HG03064 (cell line): ENCODE results near the gene PTGER4.
A peak's percentile ranks its signal among the peaks of the same experiment; 100 is the strongest.
"Not testable (repeated sequence)": the region's sequence is repeated elsewhere in the genome, so short reads cannot be mapped to it uniquely, and the experiment has no call there.

Experiments
- ATAC-seq: cut with Tn5 transposase; IDR thresholded peaks from one replicate; pipeline ENCODE4 v1.9.1; 2021; ENCODE audit warnings: low read depth; ENCODE audit not compliant: unreplicated experiment

Gene PTGER4

DNA sequence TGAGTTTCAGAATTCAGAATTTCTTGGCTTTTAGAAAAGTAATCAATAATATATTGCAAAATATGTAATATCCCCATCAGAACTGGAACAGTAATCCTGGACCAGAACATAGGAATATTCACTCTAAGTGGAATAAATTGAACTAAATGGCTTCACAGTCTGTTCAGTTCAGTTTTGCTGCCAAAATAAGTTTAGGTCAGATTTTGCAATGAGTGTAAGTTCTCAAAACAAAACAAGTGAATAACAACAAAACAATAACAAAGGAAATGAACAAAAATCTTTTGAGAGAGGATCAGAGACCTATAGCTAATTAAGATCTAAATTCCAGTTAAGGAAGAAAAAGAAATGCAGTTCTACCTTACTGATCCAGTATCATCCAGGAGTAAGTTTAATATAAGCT is 9.3 kb downstream of the PTGER4 start:
- no peak for ATAC-seq

DNA sequence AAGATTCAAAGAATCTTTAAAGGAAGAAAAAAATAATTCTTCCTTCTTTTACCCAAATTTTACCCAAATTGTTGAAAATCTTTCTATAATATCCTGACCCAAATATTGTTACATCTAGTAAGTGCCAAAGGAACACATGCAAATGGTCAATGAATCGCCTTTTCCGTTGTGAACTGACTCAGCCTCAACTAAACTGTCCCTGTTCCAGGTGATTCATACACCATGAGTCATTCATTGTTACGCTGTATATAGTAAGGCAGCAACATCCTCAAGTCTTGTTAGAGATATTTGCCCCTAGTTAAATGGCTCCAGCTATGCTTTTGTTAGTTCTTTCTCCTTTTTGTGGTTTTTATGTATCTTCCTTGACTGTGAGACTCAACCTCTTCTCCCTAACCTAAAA is 9.7 kb downstream of the PTGER4 start:
- peak; percentile 48 for ATAC-seq

DNA sequence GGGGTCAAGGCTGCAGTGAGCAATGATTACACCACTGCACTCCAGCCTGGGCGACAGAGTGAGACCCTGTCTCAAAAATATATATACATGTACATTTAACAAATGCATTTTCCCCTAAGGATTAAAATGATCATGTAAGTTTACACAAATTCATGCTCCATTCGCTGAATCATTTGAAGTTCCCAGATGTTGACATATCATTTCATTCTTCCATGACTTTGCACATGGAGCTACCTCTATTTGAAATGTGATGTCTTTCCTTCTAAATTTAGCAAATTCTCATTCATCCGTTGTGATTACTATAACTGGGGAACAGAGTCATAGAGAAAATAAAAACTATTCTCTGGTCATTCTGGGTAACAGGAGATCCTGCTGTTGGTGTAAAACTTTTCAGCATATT is 10.6 kb downstream of the PTGER4 start:
- no peak for ATAC-seq

DNA sequence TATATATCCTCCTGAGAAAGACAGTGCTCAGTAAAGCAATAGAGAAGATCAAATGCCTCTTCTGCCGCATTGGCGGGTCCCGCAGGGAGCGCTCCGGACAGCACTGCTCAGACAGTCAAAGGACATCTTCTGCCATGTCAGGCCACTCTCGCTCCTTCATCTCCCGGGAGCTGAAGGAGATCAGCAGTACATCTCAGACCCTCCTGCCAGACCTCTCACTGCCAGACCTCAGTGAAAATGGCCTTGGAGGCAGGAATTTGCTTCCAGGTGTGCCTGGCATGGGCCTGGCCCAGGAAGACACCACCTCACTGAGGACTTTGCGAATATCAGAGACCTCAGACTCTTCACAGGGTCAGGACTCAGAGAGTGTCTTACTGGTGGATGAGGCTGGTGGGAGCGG is 12.2 kb downstream of the PTGER4 start:
- ATAC-seq: no peak

DNA sequence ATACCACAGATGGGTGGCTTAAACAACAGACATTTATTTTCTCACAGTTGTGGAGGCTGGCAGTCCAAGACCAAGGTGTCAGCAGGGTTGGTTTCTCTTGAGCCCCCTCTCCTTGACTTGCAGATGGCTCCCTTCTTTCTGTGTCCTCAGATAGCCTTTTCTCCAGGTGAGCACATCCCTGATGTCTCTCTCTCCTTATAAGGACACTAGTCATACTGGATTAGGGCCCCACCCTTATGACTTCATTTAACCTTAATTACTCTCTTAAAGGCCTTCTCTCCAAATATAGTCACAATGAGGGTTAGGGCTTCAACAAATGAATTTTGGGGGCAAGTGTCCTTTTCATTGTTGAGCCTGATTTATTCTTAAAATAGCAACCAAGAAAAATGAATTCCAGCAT is 14.7 kb downstream of the PTGER4 start:
- ATAC-seq: no peak

DNA sequence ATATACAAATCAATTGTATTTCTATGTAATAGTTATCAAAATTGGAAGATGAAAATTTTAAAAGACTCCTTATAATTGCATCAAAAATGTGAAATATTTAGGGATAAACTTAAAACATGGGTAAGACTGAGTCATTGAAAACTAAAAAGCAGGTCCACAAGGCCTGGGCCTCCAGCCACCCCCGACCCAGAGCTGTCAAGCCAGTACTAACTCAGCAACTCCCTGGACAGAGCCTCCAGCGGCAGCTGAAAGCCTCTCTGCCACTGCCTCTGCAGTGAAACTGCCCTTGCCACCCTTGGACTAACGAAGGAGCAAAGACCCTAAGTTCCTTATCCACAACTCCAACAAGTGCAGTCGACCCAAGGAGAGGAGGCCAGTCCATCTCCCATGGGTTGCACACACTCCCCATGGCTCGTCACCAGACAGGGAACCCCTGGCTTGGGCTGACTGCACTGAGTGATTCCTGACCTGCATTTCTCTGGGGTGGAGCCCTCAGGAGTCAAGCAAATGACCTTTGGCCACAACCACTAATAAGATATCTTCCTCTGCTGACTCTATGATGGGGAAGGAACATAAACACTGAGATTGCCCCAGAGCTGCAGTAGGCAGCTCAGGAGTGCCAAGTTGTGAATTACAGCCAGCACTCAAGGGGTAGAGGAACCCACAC is 20.5 kb downstream of the PTGER4 start:
- ATAC-seq: no peak

DNA sequence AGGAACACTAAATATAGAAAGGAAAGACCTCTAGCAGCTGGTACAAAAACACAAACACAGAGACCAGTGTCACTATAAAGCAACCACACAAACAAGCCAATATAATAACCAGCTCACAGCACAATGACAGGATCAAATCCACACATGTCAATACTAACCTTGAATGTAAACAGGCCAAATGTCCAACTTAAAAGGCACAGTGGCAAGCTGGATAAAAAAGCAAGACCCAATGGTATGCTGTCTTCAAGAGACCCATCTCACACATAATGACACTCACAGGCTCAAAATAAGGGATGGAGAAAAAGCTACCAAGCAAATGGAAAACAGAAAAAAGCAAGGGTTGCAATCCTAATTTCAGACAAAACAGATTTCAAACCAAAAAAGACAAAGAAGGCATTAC is 22.3 kb downstream of the PTGER4 start:
- ATAC-seq: not testable (repeated sequence)

DNA sequence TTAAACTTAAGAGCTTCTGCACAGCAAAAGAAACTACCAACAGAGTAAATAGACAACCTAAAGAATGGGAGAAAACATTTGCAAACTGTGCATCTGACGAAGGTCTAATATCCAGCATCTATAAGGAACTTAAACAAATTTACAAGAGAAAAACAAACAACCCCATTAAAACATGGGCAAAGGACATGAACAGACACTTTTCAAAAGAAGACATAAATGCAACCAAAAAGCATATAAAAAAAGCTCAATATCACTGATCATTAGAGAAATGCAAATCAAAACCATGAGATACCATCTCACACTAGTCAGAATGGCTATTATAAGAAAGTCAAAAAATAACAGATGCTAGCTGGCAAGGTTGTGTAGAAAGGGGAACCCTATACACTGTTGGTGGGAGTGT is 25.8 kb downstream of the PTGER4 start:
- ATAC-seq: not testable (repeated sequence)

DNA sequence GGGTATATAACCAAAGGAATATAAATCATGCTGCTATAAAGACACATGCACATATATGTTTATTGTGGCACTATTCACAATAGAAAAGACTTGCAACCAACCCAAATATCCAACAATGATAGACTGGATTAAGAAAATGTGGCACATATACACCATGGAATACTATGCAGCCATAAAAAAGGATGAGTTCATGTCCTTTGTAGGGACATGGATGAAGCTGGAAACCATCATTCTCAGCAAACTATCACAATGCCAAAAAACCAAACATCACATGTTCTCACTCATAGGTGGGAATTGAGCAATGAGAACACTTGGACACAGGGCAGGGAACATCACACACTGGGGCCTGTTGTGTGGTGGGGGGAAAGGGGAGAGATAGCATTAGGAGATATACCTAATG is 30.9 kb downstream of the PTGER4 start:
- ATAC-seq: not testable (repeated sequence)

DNA sequence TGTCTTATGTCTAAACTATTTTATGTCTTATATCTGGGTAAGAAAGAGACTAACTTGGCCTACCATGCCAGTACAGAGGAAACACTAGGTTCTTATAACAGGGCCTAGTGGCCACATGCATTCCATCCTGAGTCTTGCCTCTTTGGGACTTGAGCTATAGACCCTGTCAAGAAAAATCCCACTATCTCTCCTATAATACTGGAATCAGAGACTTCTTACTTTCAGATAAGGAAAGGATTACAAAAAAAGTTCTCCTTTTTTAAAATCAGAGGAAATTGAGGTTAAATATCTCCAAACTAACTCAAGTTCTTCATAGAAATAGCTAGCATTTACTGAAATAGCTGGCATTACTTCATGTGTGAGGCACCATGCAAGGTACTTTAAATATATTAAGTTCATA is 34.3 kb downstream of the PTGER4 start:
- no peak for ATAC-seq

DNA sequence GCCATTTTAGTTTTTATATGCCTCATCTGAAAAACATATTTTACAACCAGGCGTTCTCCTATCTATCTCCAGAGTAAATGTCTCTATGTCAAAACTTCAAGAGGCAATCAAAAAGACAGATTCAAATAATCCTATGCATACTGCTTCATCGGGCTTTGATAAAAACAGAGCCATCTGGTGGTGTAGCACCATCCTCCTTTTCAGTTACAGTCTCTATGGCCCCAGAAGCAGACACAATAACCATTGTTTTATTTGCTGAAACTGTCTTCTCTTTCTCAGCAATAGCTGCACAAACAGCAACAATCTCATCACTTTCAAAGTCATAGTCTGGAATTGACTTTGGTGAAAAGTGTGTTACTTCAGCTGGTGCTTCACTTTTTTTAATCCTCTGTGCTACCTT is 36.3 kb downstream of the PTGER4 start:
- ATAC-seq: no peak

DNA sequence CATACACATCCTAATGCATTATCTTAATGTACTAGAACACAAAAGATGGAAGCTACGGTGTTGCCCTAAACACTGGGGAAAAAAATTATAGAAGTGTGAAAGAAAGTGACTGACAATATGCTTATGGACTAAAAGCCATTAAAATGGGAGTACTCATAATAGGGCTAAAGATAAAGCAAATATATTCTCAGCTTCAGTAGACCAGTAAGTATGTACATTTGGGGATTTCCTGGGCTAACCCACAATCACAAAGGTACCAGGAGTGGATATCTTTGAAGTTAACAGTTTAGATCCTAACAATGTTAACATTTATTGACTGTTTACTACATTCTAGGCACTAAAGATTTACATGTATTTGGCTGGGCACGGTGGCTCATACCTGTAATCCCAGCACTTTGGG is 36.9 kb downstream of the PTGER4 start:
- ATAC-seq: no peak

DNA sequence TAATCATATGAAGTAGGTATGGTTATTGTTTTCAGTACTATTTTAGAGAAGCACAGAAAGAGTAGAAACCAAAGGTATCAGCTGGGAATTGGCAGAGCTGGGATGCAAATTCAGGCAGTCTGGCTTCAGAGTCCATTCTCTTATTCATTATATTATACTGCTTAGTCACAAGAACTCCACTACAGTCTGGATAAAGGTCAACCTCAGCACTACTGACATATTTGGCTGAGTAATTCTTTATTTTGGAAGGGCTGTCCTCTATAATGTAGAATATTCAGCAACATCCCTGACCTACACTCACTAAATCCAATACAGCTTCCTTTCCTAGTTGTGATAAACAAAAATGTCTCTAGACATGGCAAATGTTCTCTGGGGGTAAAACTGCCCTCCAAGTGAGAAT is 37.6 kb downstream of the PTGER4 start:
- no peak for ATAC-seq

DNA sequence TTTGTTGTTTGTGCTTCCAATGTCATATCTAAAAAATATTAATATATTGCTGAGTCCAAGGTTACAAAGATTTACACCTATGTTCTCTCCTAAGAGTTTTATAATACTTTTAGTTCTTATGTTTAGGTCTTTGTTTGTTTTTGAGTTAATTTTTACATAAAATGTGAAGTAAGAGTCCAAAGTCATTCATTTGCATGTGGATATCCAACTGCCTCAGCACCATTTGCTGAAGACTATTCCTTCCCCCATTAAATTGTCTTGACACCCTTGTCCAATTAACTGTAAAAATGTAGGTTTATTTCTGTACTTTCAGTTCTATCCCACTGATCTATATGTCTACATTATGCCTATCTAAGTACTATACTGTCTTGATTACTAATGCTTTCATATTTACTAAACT is 40.4 kb downstream of the PTGER4 start:
- ATAC-seq: no peak

DNA sequence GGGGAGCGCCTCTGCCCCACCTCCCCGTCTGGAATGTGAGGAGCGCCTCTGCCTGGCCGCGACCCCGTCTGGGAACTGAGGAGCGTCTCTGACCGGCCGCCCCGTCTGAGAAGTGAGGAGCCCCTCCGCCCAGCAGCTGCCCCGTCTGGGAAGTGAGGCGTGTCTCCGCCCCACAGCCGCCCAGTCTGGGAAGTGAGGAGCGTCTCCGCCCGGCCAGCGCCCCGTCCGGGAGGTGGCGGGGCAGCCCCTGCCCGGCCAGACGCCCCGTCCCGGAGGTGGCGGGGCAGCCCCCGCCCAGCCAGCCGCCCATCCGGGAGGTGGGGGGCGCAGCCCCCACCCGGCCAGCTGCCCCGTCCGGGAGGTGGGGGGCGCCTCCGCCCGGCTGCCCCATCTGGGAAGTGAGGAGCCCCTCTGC is 42.8 kb downstream of the PTGER4 start:
- not testable (repeated sequence) for ATAC-seq

DNA sequence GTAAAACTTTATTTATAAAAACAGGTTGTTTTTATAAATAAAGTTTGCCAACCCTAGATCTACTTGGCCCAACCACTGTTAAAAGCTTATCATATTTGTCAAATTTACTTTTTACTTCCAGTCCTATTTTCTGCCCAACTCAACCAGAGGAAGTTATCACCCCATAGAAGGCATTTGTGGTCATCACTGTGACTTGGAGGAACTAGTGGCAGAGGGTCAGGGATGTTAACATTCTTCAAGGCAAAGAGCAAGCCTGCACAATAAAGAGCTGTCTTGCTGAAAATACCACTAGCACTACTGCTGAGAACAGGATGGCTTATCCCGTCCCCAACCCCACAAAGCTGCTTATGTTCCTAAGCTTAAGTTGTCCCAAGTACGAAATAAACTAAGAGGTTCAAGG is 53.7 kb downstream of the PTGER4 start:
- ATAC-seq: no peak

DNA sequence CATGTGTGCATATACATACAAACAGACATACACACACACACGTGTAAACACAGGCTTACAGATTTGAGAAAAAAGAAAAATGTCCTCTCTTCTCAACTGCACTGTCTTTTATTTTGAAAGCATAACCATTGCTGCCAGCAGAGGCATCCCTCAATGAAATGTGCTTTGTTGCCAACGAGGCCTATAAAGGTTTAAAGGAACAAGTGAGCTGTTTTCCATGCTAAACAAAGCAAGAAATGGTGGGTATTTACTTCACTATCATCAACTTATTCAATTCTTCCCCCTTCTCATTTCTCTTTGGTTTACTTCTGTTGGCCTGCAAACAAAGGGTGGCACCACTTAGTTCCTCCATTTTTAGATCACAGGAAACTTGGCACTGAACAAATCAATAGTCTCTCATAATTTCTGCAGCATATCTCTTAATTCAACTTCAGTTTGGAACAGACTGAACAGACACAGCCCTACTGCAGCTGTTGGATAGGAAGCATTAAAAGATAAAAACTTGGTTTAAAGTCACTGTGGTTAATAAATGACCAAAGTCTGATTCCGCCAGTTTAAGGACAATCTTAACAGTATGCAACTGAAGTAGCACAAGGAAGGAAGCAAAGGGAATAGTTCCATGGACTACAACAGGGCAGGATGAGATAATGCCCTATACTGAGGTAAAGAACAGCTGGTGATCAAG is 54.3 kb downstream of the PTGER4 start:
- no peak for ATAC-seq

DNA sequence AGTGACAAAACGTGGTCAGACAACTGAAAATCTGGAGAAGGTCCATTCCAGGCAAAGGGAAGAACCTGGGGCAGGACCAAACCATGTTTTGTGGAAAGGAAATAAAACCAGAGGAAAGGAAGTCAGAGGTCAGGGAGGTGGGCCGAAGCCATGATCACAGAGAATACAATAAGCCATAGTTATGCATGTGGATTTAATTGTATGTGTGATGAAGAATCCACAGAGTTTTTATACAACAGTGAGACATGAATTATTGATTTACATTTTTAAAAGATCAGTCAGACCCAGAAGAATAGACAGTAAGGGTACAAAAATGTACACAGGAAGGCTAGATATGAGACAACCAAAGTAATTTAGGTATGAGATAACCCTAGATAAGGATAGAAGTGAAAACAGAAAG is 55.3 kb downstream of the PTGER4 start:
- no peak for ATAC-seq

DNA sequence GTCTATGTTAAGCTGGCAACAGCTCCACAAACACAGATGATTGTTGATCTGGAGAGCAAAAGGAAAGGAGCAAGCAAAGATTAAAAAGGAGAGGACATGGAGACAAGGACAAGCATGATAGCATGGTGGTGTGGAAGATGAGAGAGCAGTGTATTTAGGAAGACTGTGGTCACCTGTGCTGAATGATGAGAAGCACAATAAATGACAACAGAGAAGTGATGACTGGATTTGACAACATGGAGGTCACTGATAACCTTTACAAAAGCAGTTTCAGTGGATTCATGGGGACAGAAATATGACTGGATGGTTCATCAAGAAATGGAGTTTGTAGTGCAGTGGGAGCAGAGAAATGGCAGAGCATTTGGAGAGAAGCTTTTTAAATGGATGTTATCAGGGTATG is 55.9 kb downstream of the PTGER4 start:
- no peak for ATAC-seq

DNA sequence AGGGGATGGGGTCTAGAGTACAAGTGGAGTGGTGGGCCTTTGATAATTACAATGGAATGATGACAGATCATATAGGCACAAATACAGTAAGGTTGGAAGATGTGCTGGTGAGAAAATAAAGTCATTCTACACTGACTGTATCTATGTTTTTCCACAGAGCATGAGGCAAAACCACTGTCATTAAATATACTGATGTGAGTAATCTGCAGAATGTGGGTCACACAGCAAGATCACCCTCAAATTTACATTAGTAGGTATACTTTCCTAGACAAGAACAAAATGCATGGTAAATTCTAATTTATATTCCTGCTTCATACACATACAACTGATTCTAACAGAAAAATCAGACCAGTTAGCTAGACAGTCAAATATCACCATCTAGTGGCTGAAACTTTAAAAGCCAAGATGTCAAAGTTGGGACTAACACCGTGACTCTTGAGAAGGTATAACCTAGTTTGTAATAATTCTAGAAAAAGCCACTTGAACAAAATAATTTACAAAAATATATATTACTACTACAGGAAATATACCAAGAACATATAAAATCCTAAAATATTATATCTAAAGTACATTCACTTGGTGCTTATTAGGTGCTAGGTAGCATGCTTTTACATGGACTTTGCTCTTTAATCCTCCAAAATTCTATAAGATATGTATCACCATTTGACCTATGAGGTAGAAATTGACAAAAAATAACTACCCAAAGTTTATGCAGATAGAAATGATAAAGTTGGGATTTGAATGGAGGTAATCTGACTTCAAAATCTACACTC is 56.6 kb downstream of the PTGER4 start:
- ATAC-seq: peak; percentile 93

DNA sequence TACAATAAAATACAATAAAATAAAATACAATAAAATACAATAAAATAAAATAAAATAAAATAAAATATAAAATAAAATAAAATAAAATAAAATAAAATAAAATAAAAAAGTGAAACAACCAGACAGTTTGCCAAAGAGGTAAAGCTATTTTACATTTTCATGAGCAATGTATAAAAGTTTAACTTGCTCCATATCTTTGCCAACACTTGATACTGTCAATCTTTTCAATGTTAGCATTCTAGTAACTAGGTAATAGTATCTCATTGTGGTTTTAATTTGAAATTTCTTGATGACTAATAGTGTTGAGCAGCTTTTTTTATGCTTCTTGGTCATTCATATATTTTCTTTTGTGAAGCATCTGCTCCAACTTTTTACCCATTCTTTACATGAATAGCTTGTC is 58.8 kb downstream of the PTGER4 start:
- ATAC-seq: no peak
